ENCODE measurements around the gene EFNA2.

Gene EFNA2

GRCh38 chr19:1289686-1290025, 4.0 kb downstream of the EFNA2 start:
- Histone ChIP-seq H3K9me2 (replicated peaks; ENCODE audit: low read depth, low read length) (no peaks in the 10 kb centered on the region), H3K9ac (ENCODE audit: low read depth, low read length, poor library complexity, severe bottlenecking) (no peak overlapping the region), H3K4me3 (ENCODE audit: low read length, poor library complexity, severe bottlenecking) (no peak overlapping the region), H3K36me3 (ENCODE audit: insufficient read depth, low read length) (no peaks in the 10 kb centered on the region), H3K9me3 (ENCODE audit: insufficient read depth, low read depth, low read length) (no peaks in the 10 kb centered on the region), H3K79me2 (ENCODE audit: insufficient read depth, low read length) (no peaks in the 10 kb centered on the region), H3F3A (ENCODE audit: low read depth) (no peaks in the 10 kb centered on the region), H3K4me2 (ENCODE audit: low read depth, low read length, poor library complexity, severe bottlenecking) (no peak overlapping the region), H3K27me3 (ENCODE audit: insufficient read depth, low read length, poor library complexity, severe bottlenecking) (no peaks in the 10 kb centered on the region), H3K4me1 (ENCODE audit: insufficient read depth, low read length, poor library complexity, severe bottlenecking) (no peaks in the 10 kb centered on the region), H4K20me1 (ENCODE audit: insufficient read depth, low read length, poor library complexity, severe bottlenecking) (no peaks in the 10 kb centered on the region), H2AFZ (ENCODE audit: low read length) (no peak overlapping the region)
- TF ChIP-seq CTCF (conservative IDR thresholded peaks at IDR 0.05; ENCODE audit: low read length) (no peak), EZH2phosphoT487 (IDR thresholded peaks at IDR 0.05; ENCODE audit: borderline replicate concordance) (no peak)

- Histone ChIP-seq H2AFZ (ENCODE audit: low read length) (no peak overlapping the region), H3K9ac (ENCODE audit: low read depth, low read length, poor library complexity, severe bottlenecking) (no peak overlapping the region), H3K79me2 (ENCODE audit: insufficient read depth, low read length) (no peaks in the 10 kb centered on the region), H3K9me2 (replicated peaks; ENCODE audit: low read depth, low read length) (no peaks in the 10 kb centered on the region), H3F3A (ENCODE audit: low read depth) (no peaks in the 10 kb centered on the region), H4K20me1 (ENCODE audit: insufficient read depth, low read length, poor library complexity, severe bottlenecking) (no peaks in the 10 kb centered on the region), H3K4me1 (ENCODE audit: insufficient read depth, low read length, poor library complexity, severe bottlenecking) (no peaks in the 10 kb centered on the region), H3K9me3 (ENCODE audit: insufficient read depth, low read depth, low read length) (no peaks in the 10 kb centered on the region), H3K4me3 (ENCODE audit: low read length, poor library complexity, severe bottlenecking) (no peak overlapping the region), H3K4me2 (ENCODE audit: low read depth, low read length, poor library complexity, severe bottlenecking) (no peak overlapping the region), H3K27me3 (ENCODE audit: insufficient read depth, low read length, poor library complexity, severe bottlenecking) (no peaks in the 10 kb centered on the region), H3K36me3 (ENCODE audit: insufficient read depth, low read length) (no peaks in the 10 kb centered on the region)
- TF ChIP-seq EZH2phosphoT487 (IDR thresholded peaks at IDR 0.05; ENCODE audit: borderline replicate concordance): no peak
- TF ChIP-seq CTCF (conservative IDR thresholded peaks at IDR 0.05; ENCODE audit: low read length): no peak
Measured at GRCh38 chr19:1290196-1290702, 4.6 kb downstream of the EFNA2 start.

GRCh38 chr19:1290703-1291651, 5.3 kb downstream of the EFNA2 start:
- Histone ChIP-seq H4K20me1 (ENCODE audit: insufficient read depth, low read length, poor library complexity, severe bottlenecking) (no peaks in the 10 kb centered on the region), H3K4me1 (ENCODE audit: insufficient read depth, low read length, poor library complexity, severe bottlenecking) (no peaks in the 10 kb centered on the region), H3K4me3 (ENCODE audit: low read length, poor library complexity, severe bottlenecking) (no peak overlapping the region), H3K79me2 (ENCODE audit: insufficient read depth, low read length) (no peaks in the 10 kb centered on the region), H3K36me3 (ENCODE audit: insufficient read depth, low read length) (no peaks in the 10 kb centered on the region), H2AFZ (ENCODE audit: low read length) (no peak overlapping the region), H3K4me2 (ENCODE audit: low read depth, low read length, poor library complexity, severe bottlenecking) (no peak overlapping the region), H3F3A (ENCODE audit: low read depth) (no peaks in the 10 kb centered on the region), H3K9me2 (replicated peaks; ENCODE audit: low read depth, low read length) (no peaks in the 10 kb centered on the region), H3K27me3 (ENCODE audit: insufficient read depth, low read length, poor library complexity, severe bottlenecking) (no peaks in the 10 kb centered on the region), H3K9ac (ENCODE audit: low read depth, low read length, poor library complexity, severe bottlenecking) (no peak overlapping the region), H3K9me3 (ENCODE audit: insufficient read depth, low read depth, low read length) (no peaks in the 10 kb centered on the region)
- no peak for TF ChIP-seq EZH2phosphoT487 (IDR thresholded peaks at IDR 0.05; ENCODE audit: borderline replicate concordance)
